IMR-90 (cell line): ENCODE measurements around the gene FGGY. TPM values are rescaled to one million over a fixed set of nuclear protein-coding genes. Genes with fewer than 3 reads are reported as not detected.

Experiments
- ATAC-seq: fragments of 200-7000 bp; cut with Tn5 transposase; 2 replicates; pipeline ENCODE4 v1.9.1; 2020; ENCODE audit warnings: low read depth, mild to moderate bottlenecking, moderate library complexity
- BruUV-seq: library from RNA; stranded (reverse); fragments of 400-500 nt; replicated peaks from 2 replicates; lab custom pipeline; 2021; lab: Mats Ljungman, UMichigan
- CTCF ChIA-PET: fragments of 300-600 bp; formaldehyde crosslinking; extraction: SDS; loops from one replicate; lab custom pipeline; 2021; ENCODE audit warnings: antibody characterized with exemption; lab: Yijun Ruan, JAX
- POLR2A ChIA-PET: fragments of 300-600 bp; sonication (Branson Sonifier 250); formaldehyde crosslinking; loops from one replicate; lab custom pipeline; 2022; ENCODE audit warnings: antibody characterized with exemption; ENCODE audit not compliant: unreplicated experiment; lab: Charles Lee
- DNase-seq: peaks from one replicate; pipeline ENCODE4 v3.0.0; 2013
- H2AFZ ChIP-seq: replicated peaks from 2 replicates; pipeline ENCODE3; 2013; ENCODE audit warnings: low read length, mild to moderate bottlenecking; ENCODE audit not compliant: poor library complexity
- H2AK5ac ChIP-seq: 2 replicates; pipeline ENCODE4 v1.6.1; 2013; ENCODE audit warnings: low read depth, low read length, inconsistent platforms
- H2AK9ac ChIP-seq: replicated peaks from 2 replicates; pipeline ENCODE3; 2013; ENCODE audit warnings: mild to moderate bottlenecking, low read depth, low read length, moderate library complexity; ENCODE audit not compliant: poor library complexity
- H2BK120ac ChIP-seq: 2 replicates; pipeline ENCODE4 v1.6.1; 2013; ENCODE audit warnings: low read depth, low read length, inconsistent platforms
- H2BK15ac ChIP-seq: 3 replicates; pipeline ENCODE4 v1.6.1; 2013; ENCODE audit warnings: low read depth, low read length, inconsistent platforms
- H2BK20ac ChIP-seq: 2 replicates; pipeline ENCODE4 v1.6.1; 2013; ENCODE audit warnings: low read depth, mild to moderate bottlenecking, inconsistent platforms, low read length, moderate library complexity
- H2BK5ac ChIP-seq: 2 replicates; pipeline ENCODE4 v1.6.1; 2013; ENCODE audit warnings: mild to moderate bottlenecking, low read depth, low read length, inconsistent platforms; ENCODE audit not compliant: poor library complexity, severe bottlenecking
- H3K14ac ChIP-seq: replicated peaks from 2 replicates; pipeline ENCODE4 v1.6.1; 2013; ENCODE audit warnings: low read depth, low read length, inconsistent platforms
- H3K18ac ChIP-seq: 2 replicates; pipeline ENCODE4 v1.6.1; 2013; ENCODE audit warnings: low read depth, low read length, control low read depth
- H3K23ac ChIP-seq: 2 replicates; pipeline ENCODE4 v1.6.1; 2013; ENCODE audit warnings: low read depth, low read length, inconsistent platforms
- H3K27ac ChIP-seq: 2 replicates; pipeline ENCODE4 v1.5.1; 2013; ENCODE audit warnings: mild to moderate bottlenecking, control low read depth, low read length; ENCODE audit not compliant: insufficient read depth
- H3K27me3 ChIP-seq: 2 replicates; pipeline ENCODE4 v1.6.1; 2013; ENCODE audit warnings: low read length; ENCODE audit not compliant: control insufficient read depth, insufficient read depth
- H3K36me3 ChIP-seq: 2 replicates; pipeline ENCODE4 v1.6.1; 2013; ENCODE audit warnings: low read length, mixed read lengths; ENCODE audit not compliant: control insufficient read depth, insufficient read depth
- H3K4ac ChIP-seq: 2 replicates; pipeline ENCODE4 v1.6.1; 2013; ENCODE audit warnings: low read depth, low read length, inconsistent platforms
- H3K4me1 ChIP-seq: 2 replicates; pipeline ENCODE4 v1.6.1; 2013; ENCODE audit warnings: low read length, mixed read lengths; ENCODE audit not compliant: control insufficient read depth, insufficient read depth
- H3K4me2 ChIP-seq: 2 replicates; pipeline ENCODE4 v1.6.1; 2013; ENCODE audit warnings: low read depth, mild to moderate bottlenecking, control low read depth, low read length, moderate library complexity
- H3K4me3 ChIP-seq: 2 replicates; pipeline ENCODE4 v1.5.1; 2013; ENCODE audit warnings: low read depth, mild to moderate bottlenecking, control low read depth, low read length, moderate library complexity; ENCODE audit not compliant: insufficient read depth
- H3K56ac ChIP-seq: 2 replicates; pipeline ENCODE4 v1.6.1; 2013; ENCODE audit warnings: low read length, inconsistent platforms; ENCODE audit not compliant: insufficient read depth; ENCODE audit errors: extremely low read depth
- H3K79me1 ChIP-seq, 2 experiments: 2 replicates each; pipeline ENCODE4 v1.6.1; 2013; ENCODE audit warnings: low read length in 2 of 2, inconsistent platforms in 1 of 2, low read depth in 1 of 2
- H3K9ac ChIP-seq: 2 replicates; pipeline ENCODE4 v1.6.1; 2013; ENCODE audit warnings: low read depth, low read length, control low read depth
- H3K9me1 ChIP-seq: 2 replicates; pipeline ENCODE4 v1.6.1; 2013; ENCODE audit warnings: low read length, inconsistent platforms; ENCODE audit not compliant: insufficient read depth
- H3K9me3 ChIP-seq: 2 replicates; pipeline ENCODE4 v1.6.1; 2013; ENCODE audit warnings: low read length; ENCODE audit not compliant: control insufficient read depth, insufficient read depth
- H4K20me1 ChIP-seq: 2 replicates; pipeline ENCODE4 v1.6.1; 2013; ENCODE audit warnings: low read length, inconsistent platforms; ENCODE audit not compliant: insufficient read depth
- H4K5ac ChIP-seq: 2 replicates; pipeline ENCODE4 v1.6.1; 2013; ENCODE audit warnings: mild to moderate bottlenecking, low read depth, low read length, control low read depth
- H4K8ac ChIP-seq, 2 experiments: 2 replicates each; pipeline ENCODE4 v1.6.1; 2013; ENCODE audit warnings: low read depth in 2 of 2, low read length in 2 of 2, control low read depth in 1 of 2, inconsistent platforms in 1 of 2
- H4K91ac ChIP-seq: 2 replicates; pipeline ENCODE4 v1.6.1; 2013; ENCODE audit warnings: low read depth, low read length, inconsistent platforms; ENCODE audit not compliant: insufficient read depth
- BHLHE40 ChIP-seq: fragments of 150-350 bp; IDR thresholded peaks from 2 replicates; pipeline ENCODE4 v1.6.1; 2016; ENCODE audit warnings: mild to moderate bottlenecking, low read depth, low read length
- CEBPB ChIP-seq: IDR thresholded peaks from 2 replicates; pipeline ENCODE4 v1.6.1; 2012; ENCODE audit warnings: low read depth, low read length, improper control_type of control experiment
- CHD1 ChIP-seq: IDR thresholded peaks from 2 replicates; pipeline ENCODE4 v1.6.1; 2012; ENCODE audit warnings: low read depth, low read length, improper control_type of control experiment
- CTCF ChIP-seq: conservative IDR thresholded peaks from 2 replicates; pipeline ENCODE4 v1.5.1; 2012; ENCODE audit warnings: mild to moderate bottlenecking, low read depth, low read length, improper control_type of control experiment
- ELK1 ChIP-seq: fragments of 150-350 bp; IDR thresholded peaks from 2 replicates; pipeline ENCODE4 v1.6.1; 2016; ENCODE audit warnings: low read depth, mild to moderate bottlenecking, low read length, moderate library complexity, borderline replicate concordance
- FOS ChIP-seq: fragments of 150-350 bp; IDR thresholded peaks from 2 replicates; pipeline ENCODE4 v1.6.1; 2016; ENCODE audit warnings: low read depth, low read length
- MAFK ChIP-seq: IDR thresholded peaks from 2 replicates; pipeline ENCODE4 v1.6.1; 2012; ENCODE audit warnings: low read depth, low read length, improper control_type of control experiment
- MAZ ChIP-seq: IDR thresholded peaks from 2 replicates; pipeline ENCODE4 v1.6.1; 2012; ENCODE audit warnings: low read depth, mild to moderate bottlenecking, low read length, improper control_type of control experiment, moderate library complexity, borderline replicate concordance
- MXI1 ChIP-seq: IDR thresholded peaks from 2 replicates; pipeline ENCODE4 v1.6.1; 2012; ENCODE audit warnings: low read depth, mild to moderate bottlenecking, low read length, moderate library complexity, borderline replicate concordance
- NFE2L2 ChIP-seq: fragments of 150-350 bp; IDR thresholded peaks from 2 replicates; pipeline ENCODE4 v1.6.1; 2016; ENCODE audit warnings: low read depth, mild to moderate bottlenecking, low read length
- POLR2A ChIP-seq: IDR thresholded peaks from 2 replicates; pipeline ENCODE4 v1.6.1; 2012; ENCODE audit warnings: mild to moderate bottlenecking, low read depth, low read length
- RCOR1 ChIP-seq: IDR thresholded peaks from 2 replicates; pipeline ENCODE4 v1.6.1; 2012; ENCODE audit warnings: mild to moderate bottlenecking, low read length, improper control_type of control experiment; ENCODE audit not compliant: insufficient replicate concordance
- RFX5 ChIP-seq: IDR thresholded peaks from 2 replicates; pipeline ENCODE4 v1.8.0; 2012; ENCODE audit warnings: low read depth, mild to moderate bottlenecking, low read length, moderate library complexity
- WGBS, 2 experiments: methylation state at CpG; one replicate each; pipeline versions ENCODE4 v1.1.5 to v1.1.7; 2013; ENCODE audit warnings: missing lambda C conversion rate in 2 of 2; ENCODE audit not compliant: insufficient read length in 1 of 2; ENCODE audit errors: extremely low coverage in 2 of 2; 5-methylcytosine and 5-hydroxymethylcytosine counted together
- dilution Hi-C: fragments of 300-500 bp; cut with HindIII; formaldehyde crosslinking; loops from one replicate; pipeline ENCODE4 v1.14.3; 2018; ENCODE audit warnings: low sequenced_read_pairs; ENCODE audit not compliant: unreplicated experiment
- in situ Hi-C: fragments of 300-500 bp; cut with MboI; formaldehyde crosslinking; loops from 3 replicates; pipeline ENCODE4 v1.14.3; 2019; ENCODE audit warnings: low sequenced_read_pairs, inconsistent platforms, mixed read lengths
- intact Hi-C: fragments of 100-400 bp; cut with micrococcal nuclease; formaldehyde crosslinking; loops from 2 replicates; pipeline ENCODE4 v1.10.0; 2022
- polyA plus RNA-seq, 3 experiments: library from polyadenylated mRNA; depleted of rRNA; stranded (reverse); fragments of >200 nt; gene quantifications; 2 replicates each; pipeline ENCODE4 v1.2.3, GENCODE V29; 2012; ENCODE audit warnings: low replicate concordance in 1 of 3
- total RNA-seq: library from RNA; depleted of rRNA; stranded (reverse); fragments of >200 nt; gene quantifications from 2 replicates; pipeline ENCODE4 v1.2.3, GENCODE V29; 2012

FGGY gene
- total and polyA plus RNA-seq, 2 of the 4 experiments (the other 2 are of a cell fraction) = 5.6 to 14.0 TPM

GRCh38 chr1:59686170-59686569, 389.3 kb downstream of the FGGY start:
- no peaks in the 10 kb centered on the region for H3K79me1 ChIP-seq
- ATAC-seq (no peak), DNase-seq (no peak)
- intact Hi-C loops = no loop called here
- H2AK9ac ChIP-seq = no peak overlapping the region
- 0 out of 2 replicates have a peak overlapping the region, but pooled peaks have one; percentile 16 for H3K18ac ChIP-seq
- 0 out of 2 replicates have a peak overlapping the region, but pooled peaks have one; percentile 30 for H3K14ac ChIP-seq
- no peak overlapping the region for H3K9ac ChIP-seq
- no peak overlapping the region for H2BK20ac ChIP-seq
- H3K4ac ChIP-seq = peak overlapping the region; percentile 32; the same call in 1 of the 2 replicates
- no peak overlapping the region for H4K91ac ChIP-seq
- H3K9me1 ChIP-seq = 0 out of 2 replicates have a peak, but pooled peaks cover 5% of the 10 kb centered on the region
- no peak overlapping the region for H3K4me3 ChIP-seq
- in situ Hi-C loops = no loop called here
- no peak overlapping the region for H2AFZ ChIP-seq
- BruUV-seq = no TSS peak
- no peak overlapping the region for H3K4me2 ChIP-seq
- H3K23ac ChIP-seq = no peak overlapping the region
- no peak overlapping the region for H2BK15ac ChIP-seq
- H3K27ac ChIP-seq = no peak overlapping the region
- peak overlapping the region; percentile 33; the same call in 1 of the 2 replicates for H2BK120ac ChIP-seq
- dilution Hi-C loops = no loop called here
- H3K9me3 ChIP-seq = no peaks in the 10 kb centered on the region
- no peaks in the 10 kb centered on the region for H4K20me1 ChIP-seq
- no peak overlapping the region for H4K5ac ChIP-seq
- peaks cover 3% of the 10 kb centered on the region; the same call in 1 of the 2 replicates for H3K4me1 ChIP-seq
- CTCF ChIA-PET = no interaction called here
- no peak for TF ChIP-seq MAFK
- no peak for TF ChIP-seq MAZ
- no peak for TF ChIP-seq MXI1
- TF ChIP-seq RFX5 = no peak
- no peak for TF ChIP-seq CEBPB
- no peak for TF ChIP-seq POLR2A
- TF ChIP-seq BHLHE40 = no peak
- TF ChIP-seq FOS = no peak
- no peak for TF ChIP-seq ELK1
- no peak for TF ChIP-seq CHD1
- no peak for TF ChIP-seq CTCF
- no peak for TF ChIP-seq RCOR1
- no peak for TF ChIP-seq NFE2L2
- no peak overlapping the region for H2BK5ac ChIP-seq
- no CpG with 5 or more reads among the region's 3 CpGs for WGBS, 2 experiments
- no peak overlapping the region for H2AK5ac ChIP-seq
- no peak overlapping the region for H4K8ac ChIP-seq
- POLR2A ChIA-PET = no interaction called here
- no peaks in the 10 kb centered on the region; the same call in none of the 2 replicates for H3K27me3 ChIP-seq
- H3K36me3 ChIP-seq = no peaks in the 10 kb centered on the region
- no peak overlapping the region for H3K56ac ChIP-seq
